VCaP (cell line): Measurements from ENCODE around the gene BARHL1.

Experiments used
- H3K27ac ChIP-seq: fragments of 450-650 bp; 2 replicates; pipeline ENCODE4 v1.5.1; 2017
- CTCF ChIP-seq: fragments of 450-650 bp; conservative IDR thresholded peaks from 2 replicates; pipeline ENCODE4 v1.5.1; 2017; ENCODE audit warnings: mild to moderate bottlenecking, moderate library complexity

BARHL1 gene

GRCh38 chr9:132588501-132589147 lies 6.2 kb downstream of the BARHL1 start:
- no peak for TF ChIP-seq CTCF
- H3K27ac ChIP-seq, result no peak overlapping the region

- no peak for TF ChIP-seq CTCF
- H3K27ac ChIP-seq, result no peak overlapping the region
These were observed 7.0 kb downstream of the BARHL1 start for GRCh38 chr9:132589148-132590036.

GRCh38 chr9:132590037-132590317 lies 7.6 kb downstream of the BARHL1 start:
- TF ChIP-seq CTCF, result no peak
- H3K27ac ChIP-seq, result no peak overlapping the region

GRCh38 chr9:132590318-132591182 lies 8.1 kb downstream of the BARHL1 start:
- no peak for TF ChIP-seq CTCF
- no peak overlapping the region for H3K27ac ChIP-seq

- TF ChIP-seq CTCF, result no peak
- no peak overlapping the region for H3K27ac ChIP-seq
These were observed 8.8 kb downstream of the BARHL1 start for GRCh38 chr9:132591244-132591643.

- no peak for TF ChIP-seq CTCF
- no peak overlapping the region for H3K27ac ChIP-seq
These were observed 9.4 kb downstream of the BARHL1 start for GRCh38 chr9:132591751-132592314.

- no peak for TF ChIP-seq CTCF
- no peak overlapping the region for H3K27ac ChIP-seq
These were observed 10.0 kb downstream of the BARHL1 start for GRCh38 chr9:132592451-132592850.
